Measurements from ENCODE around the gene ITFG2.
A peak's percentile ranks its signal among the peaks of the same experiment; 100 is the strongest.

Gene ITFG2

DNA sequence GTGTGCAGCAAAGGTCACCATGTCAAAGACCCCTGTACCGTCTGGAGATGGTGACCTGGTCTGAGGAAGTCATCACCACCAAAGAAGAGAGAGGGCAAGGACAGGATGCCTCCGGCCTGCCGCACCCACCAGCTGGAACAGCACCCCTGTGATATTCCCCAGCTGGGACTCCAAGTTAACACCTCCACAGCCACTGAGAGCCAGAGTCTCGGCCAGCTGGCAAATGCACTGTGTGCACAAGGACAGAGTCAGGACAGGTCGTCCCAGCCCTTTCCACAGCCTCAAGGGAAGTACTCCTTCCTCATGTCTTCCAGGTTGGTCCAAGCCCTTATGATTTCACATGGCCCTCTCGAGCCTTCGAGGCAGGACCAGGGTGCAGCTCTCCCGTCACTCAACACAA lies 37.0 kb upstream of the ITFG2 start:
- no peaks in the 10 kb centered on the region for H3K9me3 ChIP-seq (ENCODE audit: control insufficient read depth, low read length)

DNA sequence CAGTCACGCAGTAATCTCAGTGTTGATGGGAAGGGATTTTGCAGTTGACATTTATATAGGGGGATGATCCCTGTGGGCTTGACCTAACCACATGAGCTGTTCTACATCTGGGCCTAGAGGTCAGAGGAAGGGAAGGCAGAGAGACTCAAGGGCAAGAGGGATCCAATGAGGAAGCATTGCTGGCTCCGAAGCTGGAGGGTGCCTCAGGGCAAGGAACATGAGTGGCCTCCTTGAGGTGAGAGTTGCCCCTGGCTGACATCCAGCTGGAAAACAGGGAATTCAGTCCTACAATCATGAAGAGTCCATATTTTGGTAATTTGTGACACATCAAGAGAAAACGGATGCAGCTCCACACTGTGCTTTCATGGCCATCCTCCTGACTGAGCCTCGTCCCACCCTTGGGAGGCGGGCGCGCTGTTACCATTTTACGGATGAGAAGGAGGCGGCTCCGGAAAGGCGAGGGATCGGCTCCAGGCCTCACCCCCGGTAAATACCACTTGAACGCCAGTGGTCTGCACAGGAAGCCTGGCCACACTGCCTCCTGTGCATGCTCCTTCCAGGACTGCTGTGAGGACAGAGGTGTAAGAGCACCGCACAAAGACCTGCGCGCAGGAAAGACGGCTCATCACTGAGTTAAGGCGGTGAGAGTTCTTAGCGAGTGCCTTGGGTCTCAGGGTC lies 36.2 kb upstream of the ITFG2 start:
- H3K36me3 ChIP-seq (ENCODE audit: control insufficient read depth, insufficient read depth, low read length): no peaks in the 10 kb centered on the region
- no peak overlapping the region for H3K27ac ChIP-seq (ENCODE audit: insufficient read depth, low read length, poor library complexity, severe bottlenecking)
- H3K9me3 ChIP-seq (ENCODE audit: control insufficient read depth, low read length): no peaks in the 10 kb centered on the region
- H3K27me3 ChIP-seq (replicated peaks; ENCODE audit: control insufficient read depth, insufficient read depth, low read length, poor library complexity, severe bottlenecking): no peaks in the 10 kb centered on the region
- H3K4me3 ChIP-seq (ENCODE audit: insufficient read depth, low read depth, low read length, poor library complexity, severe bottlenecking): no peak overlapping the region
- DNase-seq: no peak
- no peaks in the 10 kb centered on the region for H3K4me1 ChIP-seq (ENCODE audit: control insufficient read depth, insufficient read depth, low read length, poor library complexity, severe bottlenecking)

More for the DNA sequence above, 37.0 kb upstream of the ITFG2 start:
- DNase-seq: no peak
- Histone ChIP-seq H3K36me3 (ENCODE audit: control insufficient read depth, insufficient read depth, low read length) (no peaks in the 10 kb centered on the region), H3K27ac (ENCODE audit: insufficient read depth, low read length, poor library complexity, severe bottlenecking) (no peak overlapping the region), H3K27me3 (replicated peaks; ENCODE audit: control insufficient read depth, insufficient read depth, low read length, poor library complexity, severe bottlenecking) (no peaks in the 10 kb centered on the region), H3K4me3 (ENCODE audit: insufficient read depth, low read depth, low read length, poor library complexity, severe bottlenecking) (no peak overlapping the region), H3K4me1 (ENCODE audit: control insufficient read depth, insufficient read depth, low read length, poor library complexity, severe bottlenecking) (no peaks in the 10 kb centered on the region)

DNA sequence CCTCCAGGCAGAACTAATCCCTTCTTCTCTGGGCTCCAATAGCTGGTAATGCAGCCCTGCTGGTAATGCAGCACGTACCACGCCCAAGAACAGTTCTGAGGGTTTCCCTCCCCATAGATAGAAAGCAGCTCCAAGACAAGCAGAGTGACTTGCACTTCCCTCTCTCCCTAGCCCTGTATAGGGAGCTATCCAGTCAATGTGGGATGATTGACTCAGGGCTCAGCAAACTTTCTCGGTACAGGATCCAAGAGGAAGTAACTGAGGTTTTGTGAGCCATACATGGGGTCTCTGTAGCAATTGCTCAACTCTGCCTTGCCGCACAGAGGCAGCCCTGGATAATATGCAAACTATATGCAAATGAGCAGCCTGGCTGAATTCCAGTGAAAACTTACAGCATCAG lies 33.2 kb upstream of the ITFG2 start:
- H3K27ac ChIP-seq (ENCODE audit: insufficient read depth, low read length, poor library complexity, severe bottlenecking): no peak overlapping the region
- no peaks in the 10 kb centered on the region for H3K9me3 ChIP-seq (ENCODE audit: control insufficient read depth, low read length)
- no peak for DNase-seq

DNA sequence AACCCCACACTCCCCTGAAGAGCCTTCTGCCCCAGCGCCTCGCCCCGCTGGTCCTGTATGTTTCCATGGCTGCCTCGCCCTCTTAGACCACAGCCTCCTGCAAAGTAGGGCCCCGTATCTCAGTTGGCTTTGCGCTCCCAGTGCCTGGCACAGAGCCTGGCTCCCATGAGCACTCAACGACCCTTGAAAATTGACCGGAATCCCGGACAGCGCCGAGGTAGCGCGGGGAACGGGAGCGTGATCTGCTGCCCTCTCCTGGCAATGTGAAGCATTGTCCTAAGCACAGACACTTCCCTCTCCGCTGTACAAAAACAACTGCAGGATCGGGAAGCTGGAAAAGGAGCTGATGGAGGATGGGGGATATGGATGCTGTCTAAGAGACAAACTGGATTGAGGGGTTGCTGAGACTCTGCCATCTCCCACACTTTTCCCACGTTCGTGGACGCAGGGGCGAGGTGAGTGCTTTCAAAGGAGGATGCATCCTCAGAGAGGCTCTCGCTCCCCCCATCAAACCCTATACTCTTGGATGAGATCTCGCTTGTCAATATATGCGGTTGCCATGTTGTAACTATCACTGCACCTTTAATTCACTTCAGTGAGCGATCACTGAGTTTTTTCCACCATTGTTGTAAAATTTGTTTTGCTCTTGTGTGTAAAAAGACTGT lies 28.4 kb upstream of the ITFG2 start:
- H3K27ac ChIP-seq (ENCODE audit: insufficient read depth, low read length, poor library complexity, severe bottlenecking): no peak overlapping the region
- no peaks in the 10 kb centered on the region for H3K36me3 ChIP-seq (ENCODE audit: control insufficient read depth, insufficient read depth, low read length)
- H3K9me3 ChIP-seq (ENCODE audit: control insufficient read depth, low read length): no peaks in the 10 kb centered on the region
- H3K4me1 ChIP-seq (ENCODE audit: control insufficient read depth, insufficient read depth, low read length, poor library complexity, severe bottlenecking): peaks cover 5% of the 10 kb centered on the region
- DNase-seq: peak; percentile 9 to 27 (median 16)
- H3K27me3 ChIP-seq (replicated peaks; ENCODE audit: control insufficient read depth, insufficient read depth, low read length, poor library complexity, severe bottlenecking): no peaks in the 10 kb centered on the region
- peak overlapping the region; percentile 33 for H3K4me3 ChIP-seq (ENCODE audit: insufficient read depth, low read depth, low read length, poor library complexity, severe bottlenecking)

More for the DNA sequence above, 33.2 kb upstream of the ITFG2 start:
- peaks cover 5% of the 10 kb centered on the region for H3K4me1 ChIP-seq (ENCODE audit: control insufficient read depth, insufficient read depth, low read length, poor library complexity, severe bottlenecking)
- no peak overlapping the region for H3K4me3 ChIP-seq (ENCODE audit: insufficient read depth, low read depth, low read length, poor library complexity, severe bottlenecking)
- no peaks in the 10 kb centered on the region for H3K36me3 ChIP-seq (ENCODE audit: control insufficient read depth, insufficient read depth, low read length)
- H3K27me3 ChIP-seq (replicated peaks; ENCODE audit: control insufficient read depth, insufficient read depth, low read length, poor library complexity, severe bottlenecking): no peaks in the 10 kb centered on the region

DNA sequence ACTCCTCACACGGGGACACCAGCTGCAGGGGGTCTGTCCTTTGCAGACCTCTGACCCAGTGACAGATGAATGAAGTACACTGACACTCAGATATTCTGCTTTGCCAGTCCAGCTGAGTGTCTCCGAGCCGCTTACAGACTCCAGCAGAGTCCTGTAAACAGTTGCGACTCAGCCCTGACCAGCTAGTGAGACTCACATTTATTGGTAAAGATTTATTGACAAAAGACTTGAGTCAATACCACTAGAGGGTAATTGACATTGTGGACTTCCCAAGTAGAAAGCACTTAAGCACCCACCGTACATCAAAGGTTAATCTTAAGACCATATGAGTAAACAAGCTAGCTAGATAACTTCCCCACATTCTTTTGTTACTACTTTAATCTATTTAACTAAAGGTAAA lies 27.5 kb upstream of the ITFG2 start:
- Histone ChIP-seq H3K9me3 (ENCODE audit: control insufficient read depth, low read length) (no peaks in the 10 kb centered on the region), H3K4me1 (ENCODE audit: control insufficient read depth, insufficient read depth, low read length, poor library complexity, severe bottlenecking) (peaks cover 5% of the 10 kb centered on the region), H3K4me3 (ENCODE audit: insufficient read depth, low read depth, low read length, poor library complexity, severe bottlenecking) (no peak overlapping the region), H3K27ac (ENCODE audit: insufficient read depth, low read length, poor library complexity, severe bottlenecking) (no peak overlapping the region), H3K27me3 (replicated peaks; ENCODE audit: control insufficient read depth, insufficient read depth, low read length, poor library complexity, severe bottlenecking) (no peaks in the 10 kb centered on the region), H3K36me3 (ENCODE audit: control insufficient read depth, insufficient read depth, low read length) (no peaks in the 10 kb centered on the region)
- no peak for DNase-seq

DNA sequence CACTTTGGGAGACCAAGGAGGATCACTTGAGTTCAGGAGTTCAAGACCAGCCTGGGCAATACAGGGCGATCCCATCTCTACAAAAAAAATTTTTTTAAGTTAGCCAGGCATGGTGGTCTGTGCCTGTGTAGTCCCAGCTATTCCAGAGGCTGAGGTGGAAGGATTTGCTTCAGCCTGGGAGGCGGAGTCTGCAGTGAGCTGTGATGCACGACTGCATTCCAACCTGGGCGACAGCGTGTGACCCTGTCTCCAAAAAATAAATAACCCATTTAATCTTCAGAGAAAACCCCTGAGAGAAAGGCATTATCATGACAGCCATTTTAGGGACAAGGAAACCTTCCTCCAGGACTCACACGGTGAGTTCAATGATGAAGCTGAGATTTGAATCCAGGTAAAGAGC lies 21.4 kb upstream of the ITFG2 start:
- H3K27ac ChIP-seq (ENCODE audit: insufficient read depth, low read length, poor library complexity, severe bottlenecking): no peak overlapping the region
- H3K36me3 ChIP-seq (ENCODE audit: control insufficient read depth, insufficient read depth, low read length): no peaks in the 10 kb centered on the region
- H3K4me1 ChIP-seq (ENCODE audit: control insufficient read depth, insufficient read depth, low read length, poor library complexity, severe bottlenecking): peaks cover 7% of the 10 kb centered on the region
- no peaks in the 10 kb centered on the region for H3K27me3 ChIP-seq (replicated peaks; ENCODE audit: control insufficient read depth, insufficient read depth, low read length, poor library complexity, severe bottlenecking)
- no peaks in the 10 kb centered on the region for H3K9me3 ChIP-seq (ENCODE audit: control insufficient read depth, low read length)
- no peak overlapping the region for H3K4me3 ChIP-seq (ENCODE audit: insufficient read depth, low read depth, low read length, poor library complexity, severe bottlenecking)
- DNase-seq: no peak

DNA sequence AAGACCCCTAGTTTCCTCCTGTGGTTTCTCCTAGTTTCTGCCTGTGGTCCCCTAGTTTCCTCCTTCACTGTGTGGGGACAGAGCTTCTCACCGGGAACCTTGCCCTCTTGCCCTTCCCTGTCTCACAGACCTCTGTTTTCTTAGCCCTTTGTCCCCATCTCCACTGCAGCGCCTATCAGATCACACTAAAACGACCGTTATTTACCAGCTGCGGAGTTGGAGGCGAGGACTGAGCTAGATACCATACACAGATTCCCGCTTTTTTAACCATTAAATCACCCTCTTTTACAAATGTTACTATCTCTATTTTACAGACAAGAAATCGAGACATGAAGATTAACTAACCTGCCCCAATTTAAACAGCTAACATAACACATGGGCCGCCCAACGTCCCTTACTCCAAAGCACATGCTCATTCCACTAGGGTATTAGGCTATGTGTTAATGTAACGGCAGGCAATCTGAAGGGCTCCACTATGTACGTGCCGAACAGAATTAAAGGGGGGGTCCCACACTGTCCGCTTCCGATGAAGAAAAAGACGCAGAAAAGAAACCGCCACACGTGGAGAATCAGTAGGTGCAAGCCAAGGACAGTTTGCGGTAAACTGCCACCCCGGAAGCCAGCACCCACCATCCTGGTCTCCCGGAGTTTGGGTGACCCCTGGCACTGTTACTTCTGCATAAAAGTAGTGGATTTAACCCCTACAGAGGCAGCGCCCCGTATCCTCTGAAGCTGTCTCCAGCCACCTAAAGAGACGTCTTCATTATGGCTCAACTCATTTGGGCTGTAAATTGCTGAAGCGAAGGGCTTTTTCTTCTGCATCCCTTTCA lies 19.6 kb upstream of the ITFG2 start:
- Histone ChIP-seq H3K36me3 (ENCODE audit: control insufficient read depth, insufficient read depth, low read length) (peaks cover 6% of the 10 kb centered on the region), H3K4me1 (ENCODE audit: control insufficient read depth, insufficient read depth, low read length, poor library complexity, severe bottlenecking) (peaks cover 18% of the 10 kb centered on the region), H3K27ac (ENCODE audit: insufficient read depth, low read length, poor library complexity, severe bottlenecking) (no peak overlapping the region), H3K4me3 (ENCODE audit: insufficient read depth, low read depth, low read length, poor library complexity, severe bottlenecking) (no peak overlapping the region), H3K9me3 (ENCODE audit: control insufficient read depth, low read length) (no peaks in the 10 kb centered on the region), H3K27me3 (replicated peaks; ENCODE audit: control insufficient read depth, insufficient read depth, low read length, poor library complexity, severe bottlenecking) (no peaks in the 10 kb centered on the region)
- no peak for DNase-seq

DNA sequence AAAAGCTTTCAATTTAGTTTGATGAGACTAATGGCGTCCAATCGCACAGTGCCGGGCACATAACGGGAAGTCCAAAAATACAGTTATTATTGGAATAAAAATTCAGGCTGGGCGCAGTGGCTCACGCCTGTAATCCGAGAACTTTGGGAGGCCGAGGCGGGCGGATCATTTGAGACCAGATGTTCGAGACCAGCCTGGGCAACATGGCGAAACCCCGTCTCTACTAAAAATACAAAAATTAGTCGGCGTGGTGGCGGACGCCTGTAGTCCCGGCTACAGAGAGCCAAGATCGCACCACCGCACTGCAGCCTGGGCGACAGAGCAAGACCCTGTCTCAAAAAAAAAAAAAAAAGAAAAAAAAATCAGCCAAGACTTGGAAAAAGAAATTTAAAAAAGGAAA lies 18.9 kb upstream of the ITFG2 start:
- no peak overlapping the region for H3K27ac ChIP-seq (ENCODE audit: insufficient read depth, low read length, poor library complexity, severe bottlenecking)
- no peaks in the 10 kb centered on the region for H3K27me3 ChIP-seq (replicated peaks; ENCODE audit: control insufficient read depth, insufficient read depth, low read length, poor library complexity, severe bottlenecking)
- no peaks in the 10 kb centered on the region for H3K9me3 ChIP-seq (ENCODE audit: control insufficient read depth, low read length)
- no peak for DNase-seq
- H3K4me1 ChIP-seq (ENCODE audit: control insufficient read depth, insufficient read depth, low read length, poor library complexity, severe bottlenecking): peaks cover 18% of the 10 kb centered on the region
- peaks cover 10% of the 10 kb centered on the region for H3K36me3 ChIP-seq (ENCODE audit: control insufficient read depth, insufficient read depth, low read length)
- no peak overlapping the region for H3K4me3 ChIP-seq (ENCODE audit: insufficient read depth, low read depth, low read length, poor library complexity, severe bottlenecking)

DNA sequence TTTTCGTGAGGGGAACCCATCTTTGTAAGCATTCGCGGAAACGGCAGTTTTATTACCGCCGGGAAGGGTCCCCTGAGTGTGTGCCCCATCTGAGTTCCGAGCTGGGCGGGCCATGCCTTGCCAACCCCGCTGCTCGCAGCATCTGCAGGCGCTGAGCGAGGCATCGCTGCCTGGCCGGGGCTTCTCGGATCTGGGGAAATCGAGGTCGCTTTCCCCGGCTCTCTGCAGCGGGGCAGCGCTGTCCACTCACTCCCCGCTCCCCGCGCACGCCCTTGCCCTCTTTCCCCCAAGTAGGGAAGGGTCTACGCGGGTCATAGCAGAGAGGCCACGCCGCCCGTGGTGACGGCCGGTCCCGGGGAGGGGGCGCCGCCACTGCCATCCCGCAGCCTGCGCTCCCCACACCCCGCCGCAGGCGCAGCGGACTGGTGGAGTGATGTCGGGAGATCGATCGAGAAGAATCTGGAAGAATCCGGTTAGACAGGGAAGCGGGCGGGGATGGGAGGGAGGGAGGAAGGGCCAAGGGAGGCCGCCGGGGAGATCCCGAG lies 18.2 kb upstream of the ITFG2 start:
- DNase-seq: no peak
- Histone ChIP-seq H3K9me3 (ENCODE audit: control insufficient read depth, low read length) (no peaks in the 10 kb centered on the region), H3K4me1 (ENCODE audit: control insufficient read depth, insufficient read depth, low read length, poor library complexity, severe bottlenecking) (peaks cover 18% of the 10 kb centered on the region), H3K27me3 (replicated peaks; ENCODE audit: control insufficient read depth, insufficient read depth, low read length, poor library complexity, severe bottlenecking) (no peaks in the 10 kb centered on the region), H3K36me3 (ENCODE audit: control insufficient read depth, insufficient read depth, low read length) (peaks cover 17% of the 10 kb centered on the region), H3K4me3 (ENCODE audit: insufficient read depth, low read depth, low read length, poor library complexity, severe bottlenecking) (peak overlapping the region; percentile 67), H3K27ac (ENCODE audit: insufficient read depth, low read length, poor library complexity, severe bottlenecking) (peak overlapping the region; percentile 41)

All from effector memory CD4-positive, alpha-beta T cell (primary cell).